Keratinocyte (primary cell): ENCODE measurements around the gene CEL. TPM values are rescaled to one million over a fixed set of nuclear protein-coding genes. Genes with fewer than 3 reads are reported as not detected.

Source experiments
- DNase-seq: peaks from one replicate; pipeline ENCODE4 v3.0.0-alpha.2; 2011; ENCODE audit warnings: low read depth, missing footprints, low spot score
- FAIRE-seq: peaks from 2 replicates; lab custom pipeline; 2011; peaks lifted over from hg19 to GRCh38; lab: Jason Lieb, UNC
- H2AFZ ChIP-seq: 2 replicates; pipeline ENCODE4 v1.6.0; 2012; ENCODE audit warnings: low read length, control low read depth, inconsistent platforms; ENCODE audit not compliant: control insufficient read depth
- H3K27ac ChIP-seq: 2 replicates; pipeline ENCODE4 v1.5.1; 2011; ENCODE audit warnings: low read length; ENCODE audit not compliant: control insufficient read depth, insufficient read depth
- H3K27me3 ChIP-seq: 3 replicates; pipeline ENCODE4 v1.6.0; 2011; ENCODE audit warnings: low read length; ENCODE audit not compliant: control insufficient read depth, insufficient read depth; ENCODE audit errors: extremely low read depth
- H3K36me3 ChIP-seq, 2 experiments: 2 replicates in 1 of 2; 3 replicates in 1 of 2; pipeline ENCODE4 v1.5.1; 2011; ENCODE audit warnings: low read length in 2 of 2, mild to moderate bottlenecking in 1 of 2; ENCODE audit not compliant: control insufficient read depth in 2 of 2, insufficient read depth in 2 of 2; ENCODE audit errors: extremely low read depth in 1 of 2
- H3K4me1 ChIP-seq: 3 replicates; pipeline ENCODE4 v1.5.1; 2011; ENCODE audit warnings: low read length; ENCODE audit not compliant: control insufficient read depth, insufficient read depth; ENCODE audit errors: extremely low read depth
- H3K4me2 ChIP-seq: 3 replicates; pipeline ENCODE4 v1.6.0; 2011; ENCODE audit warnings: low read depth, low read length; ENCODE audit not compliant: control insufficient read depth, insufficient read depth; ENCODE audit errors: extremely low read depth
- H3K4me3 ChIP-seq, 3 experiments: fragments of 200-600 bp in 1 of 3; sonication (generic) in 1 of 3; 2 replicates in 2 of 3; 3 replicates in 1 of 3; pipeline ENCODE4 v1.5.1; 2011 to 2016; ENCODE audit warnings: low read length in 3 of 3, mild to moderate bottlenecking in 3 of 3, control low read depth in 2 of 3, inconsistent platforms in 1 of 3, low read depth in 1 of 3, mixed read lengths in 1 of 3, mixed run types in 1 of 3, moderate library complexity in 1 of 3; ENCODE audit not compliant: control insufficient read depth in 2 of 3, insufficient read depth in 2 of 3; ENCODE audit errors: extremely low read depth in 1 of 3
- H3K79me2 ChIP-seq: 2 replicates; pipeline ENCODE4 v1.6.0; 2012; ENCODE audit warnings: low read length; ENCODE audit not compliant: control insufficient read depth, insufficient read depth
- H3K9ac ChIP-seq: 3 replicates; pipeline ENCODE4 v1.6.0; 2011; ENCODE audit warnings: low read length; ENCODE audit not compliant: control insufficient read depth, insufficient read depth; ENCODE audit errors: extremely low read depth
- H3K9me1 ChIP-seq: 3 replicates; pipeline ENCODE4 v1.6.0; 2011; ENCODE audit warnings: low read length; ENCODE audit not compliant: control insufficient read depth, insufficient read depth; ENCODE audit errors: extremely low read depth
- H3K9me3 ChIP-seq: 2 replicates; pipeline ENCODE4 v1.5.1; 2012; ENCODE audit warnings: low read depth, low read length; ENCODE audit not compliant: control insufficient read depth
- H4K20me1 ChIP-seq: 3 replicates; pipeline ENCODE4 v1.6.0; 2011; ENCODE audit warnings: low read length; ENCODE audit not compliant: control insufficient read depth, insufficient read depth; ENCODE audit errors: extremely low read depth
- CTCF ChIP-seq, 3 experiments: IDR thresholded peaks in 1 of 3; conservative IDR thresholded peaks in 1 of 3; optimal IDR thresholded peaks in 1 of 3; 2 replicates in 2 of 3; 3 replicates in 1 of 3; pipeline versions ENCODE3 to v1.5.1; 2011; ENCODE audit warnings: low read length in 3 of 3, mild to moderate bottlenecking in 3 of 3, moderate library complexity in 2 of 3, control low read depth in 1 of 3, inconsistent platforms in 1 of 3; ENCODE audit not compliant: insufficient read depth in 2 of 3; ENCODE audit errors: extremely low read depth in 1 of 3
- EZH2 ChIP-seq: IDR thresholded peaks from one replicate; pipeline ENCODE4 v1.6.1; 2012; ENCODE audit warnings: inconsistent platforms, mild to moderate bottlenecking, low read length, moderate library complexity
- dilution Hi-C: fragments of 300-500 bp; cut with MboI; formaldehyde crosslinking; loops from one replicate; pipeline ENCODE4 v1.7.0; 2020; ENCODE audit warnings: low sequenced_read_pairs; ENCODE audit not compliant: extremely low pct_ligation_motif_present
- polyA plus RNA-seq, 5 experiments: library from polyadenylated mRNA; depleted of rRNA in 3 of 5; stranded (reverse) in 3 of 5; stranded (forward) in 1 of 5; unstranded in 1 of 5; fragments of >200 nt; gene quantifications; 1 replicate in 1 of 5; 2 replicates in 3 of 5; 3 replicates in 1 of 5; pipeline versions ENCODE4 v1.2.1 to v1.2.3, GENCODE V29; 2011 to 2012; ENCODE audit warnings: missing spikeins in 2 of 5, low read depth in 1 of 5, low replicate concordance in 1 of 5

The CEL gene
- polyA plus RNA-seq, 1 donor (not counting 4 experiments of a cell fraction or from before 2014, with no cell fraction given), result 0.12 TPM

GRCh38 chr9:133041958-133042357 is 19.8 kb upstream of the CEL start:
- Histone ChIP-seq H3K36me3 (peaks cover 29 to 34% of the 10 kb centered on the region in 2 experiments), H3K4me1 (no peaks in the 10 kb centered on the region), H3K4me3 (no peak overlapping the region), H3K79me2 (peaks cover 29% of the 10 kb centered on the region), H3K4me2 (no peak overlapping the region), H3K9me1 (no peaks in the 10 kb centered on the region), H3K27ac (no peak overlapping the region), H2AFZ (no peak overlapping the region), H3K9ac (no peak overlapping the region), H4K20me1 (peaks cover 13% of the 10 kb centered on the region), H3K9me3 (no peaks in the 10 kb centered on the region), H3K27me3 (no peaks in the 10 kb centered on the region)
- DNase-seq (no peak), FAIRE-seq (no peak)
- TF ChIP-seq EZH2 (no peak), CTCF (optimal IDR thresholded peaks at IDR 0.05 in 1 of 3, IDR thresholded peaks at IDR 0.05 in 1 of 3, conservative IDR thresholded peaks at IDR 0.05 in 1 of 3; ENCODE audit: extremely low read depth in 1 of 3, insufficient read depth in 2 of 3, low read length in 3 of 3) (no peak)
- dilution Hi-C loops, result no loop called here

GRCh38 chr9:133042676-133043075 is 19.1 kb upstream of the CEL start:
- no peak for FAIRE-seq
- H3K4me1 ChIP-seq, result no peaks in the 10 kb centered on the region
- no peak overlapping the region for H2AFZ ChIP-seq
- H3K9me3 ChIP-seq, result no peaks in the 10 kb centered on the region
- dilution Hi-C loops, result no loop called here
- H3K79me2 ChIP-seq, result peaks cover 25% of the 10 kb centered on the region
- no peaks in the 10 kb centered on the region for H3K27me3 ChIP-seq
- TF ChIP-seq CTCF (optimal IDR thresholded peaks at IDR 0.05 in 1 of 3, IDR thresholded peaks at IDR 0.05 in 1 of 3, conservative IDR thresholded peaks at IDR 0.05 in 1 of 3; ENCODE audit: extremely low read depth in 1 of 3, insufficient read depth in 2 of 3, low read length in 3 of 3) (no peak), EZH2 (no peak)
- H3K4me3 ChIP-seq, result no peak overlapping the region
- H3K9me1 ChIP-seq, result no peaks in the 10 kb centered on the region
- DNase-seq, result no peak
- peaks cover 29 to 36% of the 10 kb centered on the region in 2 experiments for H3K36me3 ChIP-seq
- H4K20me1 ChIP-seq, result peaks cover 13% of the 10 kb centered on the region
- H3K4me2 ChIP-seq, result no peak overlapping the region
- H3K9ac ChIP-seq, result no peak overlapping the region
- no peak overlapping the region for H3K27ac ChIP-seq
